HepG2 (cell line): ENCODE measurements around the gene STK4. TPM values are rescaled to one million over a fixed set of nuclear protein-coding genes. Genes with fewer than 3 reads are reported as not detected.

Experiments
- ATAC-seq: fragments of 200-7000 bp; cut with Tn5 transposase; 3 replicates; pipeline ENCODE4 v1.9.1; 2020; ENCODE audit warnings: mild to moderate bottlenecking, moderate library complexity
- BruUV-seq: library from RNA; stranded (reverse); fragments of 400-500 nt; replicated peaks from 2 replicates; lab custom pipeline; 2021; lab: Mats Ljungman, UMichigan
- CTCF ChIA-PET: fragments of 300-600 bp; formaldehyde crosslinking; extraction: SDS; loops from one replicate; lab custom pipeline; 2021; ENCODE audit warnings: low total read pairs, inconsistent platforms, low intra/inter-chr PET ratio; lab: Yijun Ruan, JAX
- POLR2A ChIA-PET: fragments of 350-600 bp; sonication (Branson Sonifier 250); formaldehyde crosslinking; loops from one replicate; lab custom pipeline; 2020; ENCODE audit warnings: antibody characterized with exemption, inconsistent platforms; lab: Yijun Ruan, JAX
- DNase-seq: peaks from one replicate; pipeline ENCODE4 v3.0.0-alpha.2; 2015; ENCODE audit warnings: low spot score
- FAIRE-seq: peaks from 3 replicates; lab custom pipeline; 2011; peaks lifted over from hg19 to GRCh38; lab: Jason Lieb, UNC
- H2AFZ ChIP-seq: one replicate; pipeline ENCODE4 v1.6.1; 2011; ENCODE audit warnings: low read length, inconsistent platforms
- H3K27ac ChIP-seq: fragments of 300-600 bp; 3 replicates; pipeline ENCODE4 v1.8.0; 2011; ENCODE audit warnings: mixed run types, mild to moderate bottlenecking, mixed read lengths, low read length, inconsistent platforms; ENCODE audit not compliant: insufficient read depth; ENCODE audit errors: extremely low read length
- H3K27me3 ChIP-seq, 2 experiments: fragments of 200-600 bp in 1 of 2; 2 replicates in 1 of 2; 3 replicates in 1 of 2; pipeline versions ENCODE4 v1.6.0 to v1.8.0; 2011; ENCODE audit warnings: low read length in 2 of 2, mild to moderate bottlenecking in 2 of 2, moderate library complexity in 2 of 2, inconsistent platforms in 1 of 2; ENCODE audit not compliant: insufficient read depth in 2 of 2, control insufficient read depth in 1 of 2
- H3K36me3 ChIP-seq, 2 experiments: fragments of 200-600 bp in 1 of 2; replicated peaks in 1 of 2; 2 replicates in 1 of 2; 3 replicates in 1 of 2; pipeline versions ENCODE4 v1.5.1 to v1.8.0; 2011; ENCODE audit warnings: low read length in 2 of 2, inconsistent platforms in 1 of 2; ENCODE audit not compliant: insufficient read depth in 2 of 2, control insufficient read depth in 1 of 2
- H3K4me1 ChIP-seq: 2 replicates; pipeline ENCODE4 v1.5.1; 2012; ENCODE audit warnings: low read length, inconsistent platforms; ENCODE audit not compliant: insufficient read depth
- H3K4me2 ChIP-seq: 2 replicates; pipeline ENCODE4 v1.6.0; 2011; ENCODE audit warnings: low read depth, low read length, inconsistent platforms
- H3K4me3 ChIP-seq, 3 experiments: fragments of 200-600 bp in 1 of 3; sonication (generic), shearing (Covaris generic) in 1 of 3; replicated peaks in 1 of 3; 2 replicates each; pipeline ENCODE4 v1.5.1; 2011 to 2016; ENCODE audit warnings: low read length in 3 of 3, inconsistent platforms in 2 of 3, low read depth in 2 of 3, mild to moderate bottlenecking in 2 of 3, control low read depth in 1 of 3, mixed read lengths in 1 of 3; ENCODE audit not compliant: insufficient read depth in 1 of 3
- H3K79me2 ChIP-seq: one replicate; pipeline ENCODE4 v1.6.1; 2011; ENCODE audit warnings: low read length, inconsistent platforms; ENCODE audit not compliant: insufficient read depth
- H3K9ac ChIP-seq: 2 replicates; pipeline ENCODE4 v1.6.0; 2011; ENCODE audit warnings: mild to moderate bottlenecking, low read depth, low read length, inconsistent platforms; ENCODE audit not compliant: insufficient read depth
- H3K9me3 ChIP-seq: 2 replicates; pipeline ENCODE4 v1.5.1; 2012; ENCODE audit warnings: mild to moderate bottlenecking, low read length
- H4K20me1 ChIP-seq: 2 replicates; pipeline ENCODE4 v1.6.0; 2011; ENCODE audit warnings: inconsistent platforms, mild to moderate bottlenecking, low read length, moderate library complexity; ENCODE audit not compliant: insufficient read depth
- ATF7-NPFF ChIP-seq: sonication (generic); formaldehyde crosslinking; IDR thresholded peaks from 2 replicates; pipeline ENCODE4 v1.8.1; 2023; ENCODE audit warnings: mild to moderate bottlenecking, low read depth, missing genetic modification reagents, moderate library complexity
- CREBL2 ChIP-seq: sonication (generic); formaldehyde crosslinking; IDR thresholded peaks from 2 replicates; pipeline ENCODE4 v1.8.1; 2023; ENCODE audit warnings: missing genetic modification reagents, mild to moderate bottlenecking, borderline replicate concordance
- FOSL2 ChIP-seq: sonication (generic); formaldehyde crosslinking; IDR thresholded peaks from 2 replicates; pipeline ENCODE4 v1.4.0; 2020; ENCODE audit warnings: missing genetic modification reagents
- HNRNPLL ChIP-seq: fragments of 200-400 bp; formaldehyde crosslinking; IDR thresholded peaks from 2 replicates; pipeline ENCODE4 v1.6.1; 2017; ENCODE audit warnings: mild to moderate bottlenecking, low read depth, low read length; ENCODE audit not compliant: poor library complexity, severe bottlenecking
- MAFK ChIP-seq, 2 experiments: IDR thresholded peaks in 1 of 2; conservative IDR thresholded peaks in 1 of 2; 2 replicates each; pipeline ENCODE4 v1.6.1; 2011; ENCODE audit warnings: improper control_type of control experiment in 2 of 2, low read length in 2 of 2
- ZNF598 ChIP-seq: sonication (generic); formaldehyde crosslinking; IDR thresholded peaks from 2 replicates; pipeline ENCODE4 v1.5.1; 2020; ENCODE audit warnings: mild to moderate bottlenecking, missing genetic modification reagents, borderline replicate concordance
- ZNF816 ChIP-seq: sonication (generic); formaldehyde crosslinking; IDR thresholded peaks from 2 replicates; pipeline ENCODE4 v1.8.0; 2022; ENCODE audit warnings: missing genetic modification reagents, mild to moderate bottlenecking, borderline replicate concordance
- ZSCAN5A ChIP-seq: sonication (generic); formaldehyde crosslinking; IDR thresholded peaks from 2 replicates; pipeline ENCODE4 v1.8.0; 2022; ENCODE audit warnings: mild to moderate bottlenecking, missing genetic modification reagents, borderline replicate concordance
- WGBS: methylation state at CpG from one replicate; pipeline ENCODE4 v1.1.6; 2017; ENCODE audit warnings: low lambda C conversion rate; 5-methylcytosine and 5-hydroxymethylcytosine counted together
- in situ Hi-C: cut with HindIII; loops from 2 replicates; pipeline ENCODE4 v1.10.0; 2017; ENCODE audit warnings: low pct_unique_long_range_greater_than_20kb; ENCODE audit not compliant: extremely low pct_ligation_motif_present
- intact Hi-C: fragments of 100-400 bp; cut with micrococcal nuclease; formaldehyde crosslinking; loops from one replicate; pipeline ENCODE4 v1.10.0; 2022; ENCODE audit not compliant: unreplicated experiment
- polyA plus RNA-seq, 8 experiments: library from polyadenylated mRNA; depleted of rRNA in 3 of 8; stranded (reverse) in 7 of 8; unstranded in 1 of 8; fragments of >200 nt; fragmentation: Illumina TruSeq in 4 of 8; extraction: Trizol in 4 of 8; gene quantifications; 2 replicates each; pipeline versions ENCODE4 v1.2.1 to v1.2.3, GENCODE V29; 2011 to 2016; ENCODE audit warnings: low read depth in 4 of 8, missing spikeins in 1 of 8, mixed read lengths in 1 of 8; ENCODE audit not compliant: insufficient read depth in 1 of 8
- total RNA-seq, 5 experiments: library from RNA; depleted of rRNA; stranded (reverse); fragments of >200 nt; fragmentation: Illumina TruSeq; extraction: Trizol; gene quantifications; 2 replicates each; pipeline ENCODE4 v1.2.3, GENCODE V29; 2016; ENCODE audit warnings: low read depth in 1 of 5

Gene STK4
- total and polyA plus RNA-seq, 2 of the 13 experiments (the other 11 are each of a cell fraction or from before 2014, with no cell fraction given) = 25.6 to 38.3 TPM

GRCh38 chr20:45069261-45069660 lies 102.9 kb downstream of the STK4 start:
- H3K9me3 ChIP-seq = no peaks in the 10 kb centered on the region
- no peaks in the 10 kb centered on the region for H3K4me1 ChIP-seq
- no peaks in the 10 kb centered on the region for H3K79me2 ChIP-seq
- 92% methylated on average over 1 of the region's 1 CpG for WGBS
- intact Hi-C loops (no loop called here), in situ Hi-C loops (no loop called here)
- CTCF ChIA-PET = no interaction called here
- DNase-seq (no peak), FAIRE-seq (no peak), ATAC-seq (no peak)
- TF ChIP-seq ATF7-NPFF (CRISPR knock-in tag) (no peak), ZNF816 (CRISPR knock-in tag) (no peak), HNRNPLL (no peak)
- POLR2A ChIA-PET = no interaction called here
- no peak overlapping the region for H2AFZ ChIP-seq
- no peak overlapping the region for H3K9ac ChIP-seq
- BruUV-seq = no TSS peak
- no peak overlapping the region for H3K4me2 ChIP-seq
- no peak overlapping the region for H3K4me3 ChIP-seq
- no peaks in the 10 kb centered on the region for H3K27me3 ChIP-seq
- no peaks in the 10 kb centered on the region for H4K20me1 ChIP-seq
- peaks cover 2 to 21% of the 10 kb centered on the region in 2 experiments; a peak in 4 of 5 replicates for H3K36me3 ChIP-seq
- H3K27ac ChIP-seq = no peak overlapping the region

GRCh38 chr20:45070932-45071632 lies 104.8 kb downstream of the STK4 start:
- Histone ChIP-seq H3K4me3 (no peak overlapping the region), H3K27me3 (no peaks in the 10 kb centered on the region), H4K20me1 (no peaks in the 10 kb centered on the region), H3K27ac (no peak overlapping the region), H3K36me3 (peaks cover 8 to 33% of the 10 kb centered on the region in 2 experiments), H3K79me2 (no peaks in the 10 kb centered on the region), H3K4me1 (peaks cover 12% of the 10 kb centered on the region), H3K9me3 (no peaks in the 10 kb centered on the region), H3K9ac (no peak overlapping the region), H3K4me2 (no peak overlapping the region), H2AFZ (no peak overlapping the region)
- CTCF ChIA-PET = no interaction called here
- intact Hi-C loops (no loop called here), in situ Hi-C loops (no loop called here)
- no TSS peak for BruUV-seq
- WGBS = 98% methylated on average over 6 of the region's 6 CpGs
- FAIRE-seq (no peak), DNase-seq (no peak), ATAC-seq (no peak)
- TF ChIP-seq FOSL2 (CRISPR knock-in tag) (peak; percentile 51; the same call in 1 of the 2 replicates), CREBL2 (no peak), MAFK (conservative IDR thresholded peaks at IDR 0.05 in 1 of 2, IDR thresholded peaks at IDR 0.05 in 1 of 2; ENCODE audit: low read length in 2 of 2) (0 out of 4 replicates have a peak, but pooled peaks of 1 of the 2 experiments have one; percentile 3), ZSCAN5A (CRISPR knock-in tag) (0 out of 2 replicates have a peak, but pooled peaks have one; percentile 40), ZNF598 (CRISPR knock-in tag) (no peak)
- POLR2A ChIA-PET = no interaction called here
